ENCODE results near the gene GARRE1. TPM values are rescaled to one million over a fixed set of nuclear protein-coding genes. Genes with fewer than 3 reads are reported as not detected.

The GARRE1 gene
- total and polyA plus RNA-seq, 2 of the 8 experiments (the other 6 are each of a cell fraction or from before 2014, with no cell fraction given): 16.4 to 23.1 TPM

DNA sequence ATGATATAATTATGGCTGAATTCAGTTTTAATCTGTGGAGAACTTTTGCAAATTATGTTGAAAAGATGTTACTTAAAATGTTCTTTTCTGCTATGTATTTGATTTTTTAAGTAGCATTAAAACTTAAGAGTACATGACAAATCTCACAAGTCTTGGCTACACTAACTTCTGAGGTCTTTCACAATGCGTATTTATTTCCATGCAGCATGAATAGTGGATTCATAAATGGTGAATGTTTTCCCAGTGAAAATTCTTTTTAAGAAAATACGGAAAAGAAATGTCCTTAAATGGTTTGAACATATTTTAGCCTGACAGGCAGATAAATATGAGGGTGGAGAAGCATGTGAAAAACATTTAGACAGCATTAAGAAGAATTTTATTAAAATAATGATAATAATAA is 30.2 kb downstream of the GARRE1 start (continued):
- TF ChIP-seq, protein P1, sequence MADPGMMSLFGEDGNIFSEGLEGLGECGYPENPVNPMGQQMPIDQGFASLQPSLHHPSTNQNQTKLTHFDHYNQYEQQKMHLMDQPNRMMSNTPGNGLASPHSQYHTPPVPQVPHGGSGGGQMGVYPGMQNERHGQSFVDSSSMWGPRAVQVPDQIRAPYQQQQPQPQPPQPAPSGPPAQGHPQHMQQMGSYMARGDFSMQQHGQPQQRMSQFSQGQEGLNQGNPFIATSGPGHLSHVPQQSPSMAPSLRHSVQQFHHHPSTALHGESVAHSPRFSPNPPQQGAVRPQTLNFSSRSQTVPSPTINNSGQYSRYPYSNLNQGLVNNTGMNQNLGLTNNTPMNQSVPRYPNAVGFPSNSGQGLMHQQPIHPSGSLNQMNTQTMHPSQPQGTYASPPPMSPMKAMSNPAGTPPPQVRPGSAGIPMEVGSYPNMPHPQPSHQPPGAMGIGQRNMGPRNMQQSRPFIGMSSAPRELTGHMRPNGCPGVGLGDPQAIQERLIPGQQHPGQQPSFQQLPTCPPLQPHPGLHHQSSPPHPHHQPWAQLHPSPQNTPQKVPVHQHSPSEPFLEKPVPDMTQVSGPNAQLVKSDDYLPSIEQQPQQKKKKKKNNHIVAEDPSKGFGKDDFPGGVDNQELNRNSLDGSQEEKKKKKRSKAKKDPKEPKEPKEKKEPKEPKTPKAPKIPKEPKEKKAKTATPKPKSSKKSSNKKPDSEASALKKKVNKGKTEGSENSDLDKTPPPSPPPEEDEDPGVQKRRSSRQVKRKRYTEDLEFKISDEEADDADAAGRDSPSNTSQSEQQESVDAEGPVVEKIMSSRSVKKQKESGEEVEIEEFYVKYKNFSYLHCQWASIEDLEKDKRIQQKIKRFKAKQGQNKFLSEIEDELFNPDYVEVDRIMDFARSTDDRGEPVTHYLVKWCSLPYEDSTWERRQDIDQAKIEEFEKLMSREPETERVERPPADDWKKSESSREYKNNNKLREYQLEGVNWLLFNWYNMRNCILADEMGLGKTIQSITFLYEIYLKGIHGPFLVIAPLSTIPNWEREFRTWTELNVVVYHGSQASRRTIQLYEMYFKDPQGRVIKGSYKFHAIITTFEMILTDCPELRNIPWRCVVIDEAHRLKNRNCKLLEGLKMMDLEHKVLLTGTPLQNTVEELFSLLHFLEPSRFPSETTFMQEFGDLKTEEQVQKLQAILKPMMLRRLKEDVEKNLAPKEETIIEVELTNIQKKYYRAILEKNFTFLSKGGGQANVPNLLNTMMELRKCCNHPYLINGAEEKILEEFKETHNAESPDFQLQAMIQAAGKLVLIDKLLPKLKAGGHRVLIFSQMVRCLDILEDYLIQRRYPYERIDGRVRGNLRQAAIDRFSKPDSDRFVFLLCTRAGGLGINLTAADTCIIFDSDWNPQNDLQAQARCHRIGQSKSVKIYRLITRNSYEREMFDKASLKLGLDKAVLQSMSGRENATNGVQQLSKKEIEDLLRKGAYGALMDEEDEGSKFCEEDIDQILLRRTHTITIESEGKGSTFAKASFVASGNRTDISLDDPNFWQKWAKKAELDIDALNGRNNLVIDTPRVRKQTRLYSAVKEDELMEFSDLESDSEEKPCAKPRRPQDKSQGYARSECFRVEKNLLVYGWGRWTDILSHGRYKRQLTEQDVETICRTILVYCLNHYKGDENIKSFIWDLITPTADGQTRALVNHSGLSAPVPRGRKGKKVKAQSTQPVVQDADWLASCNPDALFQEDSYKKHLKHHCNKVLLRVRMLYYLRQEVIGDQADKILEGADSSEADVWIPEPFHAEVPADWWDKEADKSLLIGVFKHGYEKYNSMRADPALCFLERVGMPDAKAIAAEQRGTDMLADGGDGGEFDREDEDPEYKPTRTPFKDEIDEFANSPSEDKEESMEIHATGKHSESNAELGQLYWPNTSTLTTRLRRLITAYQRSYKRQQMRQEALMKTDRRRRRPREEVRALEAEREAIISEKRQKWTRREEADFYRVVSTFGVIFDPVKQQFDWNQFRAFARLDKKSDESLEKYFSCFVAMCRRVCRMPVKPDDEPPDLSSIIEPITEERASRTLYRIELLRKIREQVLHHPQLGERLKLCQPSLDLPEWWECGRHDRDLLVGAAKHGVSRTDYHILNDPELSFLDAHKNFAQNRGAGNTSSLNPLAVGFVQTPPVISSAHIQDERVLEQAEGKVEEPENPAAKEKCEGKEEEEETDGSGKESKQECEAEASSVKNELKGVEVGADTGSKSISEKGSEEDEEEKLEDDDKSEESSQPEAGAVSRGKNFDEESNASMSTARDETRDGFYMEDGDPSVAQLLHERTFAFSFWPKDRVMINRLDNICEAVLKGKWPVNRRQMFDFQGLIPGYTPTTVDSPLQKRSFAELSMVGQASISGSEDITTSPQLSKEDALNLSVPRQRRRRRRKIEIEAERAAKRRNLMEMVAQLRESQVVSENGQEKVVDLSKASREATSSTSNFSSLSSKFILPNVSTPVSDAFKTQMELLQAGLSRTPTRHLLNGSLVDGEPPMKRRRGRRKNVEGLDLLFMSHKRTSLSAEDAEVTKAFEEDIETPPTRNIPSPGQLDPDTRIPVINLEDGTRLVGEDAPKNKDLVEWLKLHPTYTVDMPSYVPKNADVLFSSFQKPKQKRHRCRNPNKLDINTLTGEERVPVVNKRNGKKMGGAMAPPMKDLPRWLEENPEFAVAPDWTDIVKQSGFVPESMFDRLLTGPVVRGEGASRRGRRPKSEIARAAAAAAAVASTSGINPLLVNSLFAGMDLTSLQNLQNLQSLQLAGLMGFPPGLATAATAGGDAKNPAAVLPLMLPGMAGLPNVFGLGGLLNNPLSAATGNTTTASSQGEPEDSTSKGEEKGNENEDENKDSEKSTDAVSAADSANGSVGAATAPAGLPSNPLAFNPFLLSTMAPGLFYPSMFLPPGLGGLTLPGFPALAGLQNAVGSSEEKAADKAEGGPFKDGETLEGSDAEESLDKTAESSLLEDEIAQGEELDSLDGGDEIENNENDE (IDR thresholded peaks at IDR 0.05; ENCODE audit: insufficient replicate concordance, low read length): no peak
- no peak for TF ChIP-seq RBBP5 (IDR thresholded peaks at IDR 0.05; ENCODE audit: borderline replicate concordance, low read depth, low read length)
- no peak for TF ChIP-seq CHD2 (IDR thresholded peaks at IDR 0.05; ENCODE audit: low read length)
- TF ChIP-seq E2F6 (IDR thresholded peaks at IDR 0.05): no peak

All from H1 (cell line).